ENCODE data around the gene TRAF3IP1. TPM values are rescaled to one million over a fixed set of nuclear protein-coding genes. Genes with fewer than 3 reads are reported as not detected.
A peak's percentile ranks its signal among the peaks of the same experiment; 100 is the strongest.

Gene TRAF3IP1
- total RNA-seq, 1 experiment from 2014 or later = 8.2 TPM

DNA sequence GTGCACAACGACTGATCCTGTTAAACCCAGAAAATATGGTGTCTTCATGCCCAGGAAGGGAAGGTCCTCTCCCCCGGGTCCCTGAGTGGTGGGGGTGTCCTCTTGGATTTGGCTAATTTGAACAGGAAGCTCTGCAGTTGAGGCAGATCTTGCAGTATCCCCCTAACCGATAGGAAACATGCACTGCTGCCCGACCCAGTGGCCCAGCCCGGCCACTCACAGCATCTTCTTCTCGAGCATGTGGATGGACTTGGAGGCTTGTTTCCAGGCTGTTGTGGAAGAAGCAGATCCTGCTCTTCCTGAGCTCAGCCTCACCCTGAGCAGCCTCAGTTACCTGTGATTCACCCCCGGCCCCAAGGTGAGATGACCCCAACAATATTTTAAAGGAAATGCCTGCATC is 60.0 kb downstream of the TRAF3IP1 start:
- DNase-seq (no peak), ATAC-seq (peak; percentile 13; the same call in 1 of the 2 replicates)
- Histone ChIP-seq H3K27me3 (ENCODE audit: low read length) (no peaks in the 10 kb centered on the region), H3K9me3 (ENCODE audit: low read length) (no peaks in the 10 kb centered on the region), H2AFZ (ENCODE audit: low read length) (0 out of 2 replicates have a peak overlapping the region, but pooled peaks have one; percentile 43), H3K4me2 (ENCODE audit: low read length) (peak overlapping the region; percentile 53), H3K4me1 (ENCODE audit: insufficient read depth, low read length) (peaks cover 28% of the 10 kb centered on the region), H3K4me3 (ENCODE audit: low read length) (no peak overlapping the region), H3K9ac (ENCODE audit: low read length) (peak overlapping the region; percentile 43), H3K79me2 (ENCODE audit: low read length) (no peaks in the 10 kb centered on the region), H3K27ac (ENCODE audit: low read length) (peak overlapping the region; percentile 88), H3F3A (ENCODE audit: low read length, unreplicated experiment) (peaks cover 8% of the 10 kb centered on the region), H3K9me2 (replicated peaks; ENCODE audit: low read length) (no peaks in the 10 kb centered on the region), H3K36me3 (ENCODE audit: low read depth, low read length) (no peaks in the 10 kb centered on the region), H4K20me1 (ENCODE audit: low read length) (no peaks in the 10 kb centered on the region)
- ChIA-PET POLR2A (ENCODE audit: unreplicated experiment) (no interaction called here), CTCF (no interaction called here)
- TF ChIP-seq EZH2 (IDR thresholded peaks at IDR 0.05; ENCODE audit: low read length, unreplicated experiment) = no peak
- TF ChIP-seq CTCF (conservative IDR thresholded peaks at IDR 0.05; ENCODE audit: low read depth, low read length) = no peak
- TF ChIP-seq EZH2phosphoT487 (IDR thresholded peaks at IDR 0.05; ENCODE audit: borderline replicate concordance, low read length) = no peak
- no TSS peak for BruUV-seq (replicated peaks)
- intact Hi-C loops (cut with micrococcal nuclease) = no loop called here

GRCh38 chr2:238380785-238381184 is 60.5 kb downstream of the TRAF3IP1 start:
- intact Hi-C loops (cut with micrococcal nuclease) = no loop called here
- DNase-seq = peak; percentile 94
- CTCF ChIA-PET = no interaction called here
- Histone ChIP-seq H2AFZ (ENCODE audit: low read length) (0 out of 2 replicates have a peak overlapping the region, but pooled peaks have one; percentile 43), H3K79me2 (ENCODE audit: low read length) (no peaks in the 10 kb centered on the region), H3K4me3 (ENCODE audit: low read length) (no peak overlapping the region), H3K4me1 (ENCODE audit: insufficient read depth, low read length) (peaks cover 28% of the 10 kb centered on the region), H3K27ac (ENCODE audit: low read length) (peak overlapping the region; percentile 88), H3K27me3 (ENCODE audit: low read length) (no peaks in the 10 kb centered on the region), H3K9me2 (replicated peaks; ENCODE audit: low read length) (no peaks in the 10 kb centered on the region), H3K9ac (ENCODE audit: low read length) (peak overlapping the region; percentile 43), H4K20me1 (ENCODE audit: low read length) (no peaks in the 10 kb centered on the region), H3K4me2 (ENCODE audit: low read length) (peak overlapping the region; percentile 53), H3K9me3 (ENCODE audit: low read length) (no peaks in the 10 kb centered on the region), H3F3A (ENCODE audit: low read length, unreplicated experiment) (peaks cover 8% of the 10 kb centered on the region), H3K36me3 (ENCODE audit: low read depth, low read length) (no peaks in the 10 kb centered on the region)
- peak; percentile 80 for ATAC-seq
- POLR2A ChIA-PET (ENCODE audit: unreplicated experiment) = no interaction called here
- BruUV-seq (replicated peaks) = no TSS peak
- TF ChIP-seq EZH2 (IDR thresholded peaks at IDR 0.05; ENCODE audit: low read length, unreplicated experiment) = no peak
- TF ChIP-seq EZH2phosphoT487 (IDR thresholded peaks at IDR 0.05; ENCODE audit: borderline replicate concordance, low read length) = no peak
- no peak for TF ChIP-seq CTCF (conservative IDR thresholded peaks at IDR 0.05; ENCODE audit: low read depth, low read length)

- no peak overlapping the region for H3K9ac ChIP-seq (ENCODE audit: low read length)
- H3K27ac ChIP-seq (ENCODE audit: low read length) = peak overlapping the region; percentile 58
- no peaks in the 10 kb centered on the region for H3K36me3 ChIP-seq (ENCODE audit: low read depth, low read length)
- H3K79me2 ChIP-seq (ENCODE audit: low read length) = no peaks in the 10 kb centered on the region
- no peak for TF ChIP-seq CTCF (conservative IDR thresholded peaks at IDR 0.05; ENCODE audit: low read depth, low read length)
- no peak for TF ChIP-seq EZH2phosphoT487 (IDR thresholded peaks at IDR 0.05; ENCODE audit: borderline replicate concordance, low read length)
- TF ChIP-seq EZH2 (IDR thresholded peaks at IDR 0.05; ENCODE audit: low read length, unreplicated experiment) = no peak
- no peaks in the 10 kb centered on the region for H4K20me1 ChIP-seq (ENCODE audit: low read length)
- no peak overlapping the region for H3K4me3 ChIP-seq (ENCODE audit: low read length)
- DNase-seq (no peak), ATAC-seq (no peak)
- intact Hi-C loops (cut with micrococcal nuclease) = no loop called here
- no peaks in the 10 kb centered on the region for H3K27me3 ChIP-seq (ENCODE audit: low read length)
- H3K4me1 ChIP-seq (ENCODE audit: insufficient read depth, low read length) = peaks cover 28% of the 10 kb centered on the region
- peaks cover 8% of the 10 kb centered on the region for H3F3A ChIP-seq (ENCODE audit: low read length, unreplicated experiment)
- H3K9me3 ChIP-seq (ENCODE audit: low read length) = no peaks in the 10 kb centered on the region
- H3K9me2 ChIP-seq (replicated peaks; ENCODE audit: low read length) = no peaks in the 10 kb centered on the region
- ChIA-PET CTCF (no interaction called here), POLR2A (ENCODE audit: unreplicated experiment) (no interaction called here)
- no TSS peak for BruUV-seq (replicated peaks)
- no peak overlapping the region for H2AFZ ChIP-seq (ENCODE audit: low read length)
- peak overlapping the region; percentile 41 for H3K4me2 ChIP-seq (ENCODE audit: low read length)
Measured at GRCh38 chr2:238381341-238382115, 61.2 kb downstream of the TRAF3IP1 start.
